Metanephros (tissue), 2 donors: ENCODE results near the gene PHPT1. TPM values are rescaled to one million over a fixed set of nuclear protein-coding genes. Genes with fewer than 3 reads are reported as not detected.

Experiments
- small RNA-seq: library from RNA; depleted of rRNA; stranded (forward); fragments of <200 nt; gene quantifications from one replicate; pipeline ENCODE3, GENCODE V24; 2014; ENCODE audit warnings: low replicate concordance
- total RNA-seq: library from RNA; depleted of rRNA; stranded (reverse); fragments of >200 nt; gene quantifications from one replicate; pipeline ENCODE4 v1.2.3, GENCODE V29; 2014

The PHPT1 gene
- 68.5 TPM for total RNA-seq

DNA sequence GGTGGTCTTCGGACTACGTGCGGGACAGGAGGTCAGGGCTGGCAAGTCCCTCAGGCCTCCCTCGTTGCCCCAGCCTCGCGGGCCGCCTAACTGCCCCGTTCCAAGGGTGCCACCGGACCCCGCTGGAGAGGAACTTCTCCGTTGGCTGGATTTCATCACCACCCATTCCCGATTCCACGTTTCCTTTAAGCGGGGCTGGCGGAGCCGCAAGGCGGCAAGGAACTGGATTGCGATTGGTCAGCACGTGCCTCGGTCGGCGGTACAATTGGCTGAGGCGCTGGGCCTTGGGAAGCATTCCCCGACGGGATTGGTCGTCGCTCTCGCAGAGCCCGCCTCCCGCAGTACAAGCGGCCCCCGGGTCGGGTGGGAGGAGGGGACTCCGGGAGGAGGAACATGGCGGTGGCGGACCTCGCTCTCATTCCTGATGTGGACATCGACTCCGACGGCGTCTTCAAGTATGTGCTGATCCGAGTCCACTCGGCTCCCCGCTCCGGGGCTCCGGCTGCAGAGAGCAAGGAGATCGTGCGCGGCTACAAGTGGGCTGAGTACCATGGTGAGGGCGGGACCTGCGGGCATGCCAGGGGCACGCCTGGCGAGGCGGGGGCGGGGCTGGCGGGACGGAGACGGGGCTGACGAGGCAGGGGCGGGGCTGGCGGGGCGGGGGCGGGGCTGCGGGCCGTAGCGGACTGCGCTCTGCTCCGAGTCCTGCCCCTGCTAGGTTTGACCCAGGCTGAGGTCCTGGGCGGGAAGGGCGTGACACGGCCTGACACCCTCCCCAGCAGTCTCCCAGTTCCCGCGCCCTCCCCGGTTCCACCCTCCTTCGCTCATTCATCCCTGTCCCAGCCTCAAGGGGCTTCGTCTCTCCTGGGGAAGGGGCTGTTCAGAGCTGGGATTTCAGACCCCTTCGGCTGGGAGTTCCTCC, at the start of gene PHPT1:
Gene PHPT1 (plus strand): TSS at position 372 of the 922 bp plus-strand sequence. CDS start 22 bp downstream, at position 394.

DNA sequence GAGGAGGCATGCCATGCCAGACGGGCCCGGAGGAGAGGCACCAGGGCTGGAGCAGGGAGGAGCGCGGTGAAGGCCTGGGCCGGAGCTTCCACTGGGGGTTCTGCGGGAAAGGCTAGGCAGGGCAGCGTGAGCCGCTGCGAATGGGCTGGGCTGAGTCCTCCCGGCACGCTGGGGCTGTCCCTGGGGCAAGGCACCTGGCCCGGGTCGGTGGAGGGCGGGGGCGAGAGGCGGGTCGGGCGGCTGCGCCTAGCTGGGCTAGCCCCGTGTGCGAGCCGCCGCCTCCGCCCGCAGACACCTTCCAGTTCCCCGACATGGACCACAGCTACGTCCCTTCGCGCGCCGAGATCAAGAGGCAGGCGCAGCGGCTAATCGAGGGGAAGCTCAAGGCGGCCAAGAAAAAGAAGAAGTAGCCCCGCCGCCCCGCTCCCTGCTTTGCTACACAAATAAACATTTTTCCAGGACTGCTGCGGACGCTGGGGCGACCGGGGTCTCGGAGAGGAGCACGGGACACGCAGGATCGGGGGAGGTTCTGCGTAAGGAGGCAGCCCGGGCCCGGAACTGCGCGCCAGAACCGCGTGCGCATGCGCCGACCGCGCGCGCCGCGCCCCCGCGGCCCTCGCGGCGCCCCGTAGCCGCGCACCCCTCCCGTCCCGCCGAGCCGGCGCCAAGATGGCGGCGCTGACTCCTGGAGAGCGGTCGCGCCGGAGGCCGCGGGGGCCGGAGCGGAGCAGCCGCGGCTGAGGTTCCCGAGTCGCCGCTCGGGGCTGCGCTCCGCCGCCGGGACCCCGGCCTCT, 41.7 kb upstream of the PHPT1 start, which contains the start of gene RABL6:
Gene RABL6 (plus strand): TSS at position 668 of the 794 bp plus-strand sequence. CDS start 249 bp downstream, outside the sequence.

DNA sequence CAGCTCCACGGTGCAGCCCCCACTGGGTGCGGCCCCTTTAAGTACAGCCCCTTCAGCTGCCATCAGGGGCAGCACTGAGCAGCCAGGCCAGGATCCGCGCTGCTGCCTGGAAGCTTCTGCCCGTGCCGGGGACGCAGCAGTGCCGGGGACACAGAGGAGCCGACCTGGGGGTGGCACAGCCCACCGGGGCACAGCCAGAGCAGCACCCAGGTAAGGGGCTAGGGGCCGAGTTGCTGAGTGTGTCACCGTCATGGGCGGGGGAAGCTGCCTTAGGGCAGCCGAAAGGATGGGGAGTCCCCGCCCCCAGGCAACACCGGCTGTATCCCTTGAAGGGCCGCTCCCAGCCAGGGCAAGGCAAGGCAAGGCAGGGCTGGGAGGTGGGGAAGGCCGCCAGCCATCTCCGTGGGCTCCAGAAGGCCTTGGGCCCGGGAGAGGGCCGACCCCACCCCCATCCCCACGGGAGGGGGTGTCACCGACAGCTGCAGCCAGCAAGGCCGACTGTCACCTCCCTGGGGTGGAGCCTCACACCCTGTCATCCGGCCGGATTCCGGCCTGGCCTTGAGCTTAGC, 6.7 kb upstream of the PHPT1 start, which contains the start of gene AJM1:
Gene AJM1 (plus strand): TSS at position 99 of the 569 bp plus-strand sequence. CDS start 1,937 bp downstream, outside the sequence.

DNA sequence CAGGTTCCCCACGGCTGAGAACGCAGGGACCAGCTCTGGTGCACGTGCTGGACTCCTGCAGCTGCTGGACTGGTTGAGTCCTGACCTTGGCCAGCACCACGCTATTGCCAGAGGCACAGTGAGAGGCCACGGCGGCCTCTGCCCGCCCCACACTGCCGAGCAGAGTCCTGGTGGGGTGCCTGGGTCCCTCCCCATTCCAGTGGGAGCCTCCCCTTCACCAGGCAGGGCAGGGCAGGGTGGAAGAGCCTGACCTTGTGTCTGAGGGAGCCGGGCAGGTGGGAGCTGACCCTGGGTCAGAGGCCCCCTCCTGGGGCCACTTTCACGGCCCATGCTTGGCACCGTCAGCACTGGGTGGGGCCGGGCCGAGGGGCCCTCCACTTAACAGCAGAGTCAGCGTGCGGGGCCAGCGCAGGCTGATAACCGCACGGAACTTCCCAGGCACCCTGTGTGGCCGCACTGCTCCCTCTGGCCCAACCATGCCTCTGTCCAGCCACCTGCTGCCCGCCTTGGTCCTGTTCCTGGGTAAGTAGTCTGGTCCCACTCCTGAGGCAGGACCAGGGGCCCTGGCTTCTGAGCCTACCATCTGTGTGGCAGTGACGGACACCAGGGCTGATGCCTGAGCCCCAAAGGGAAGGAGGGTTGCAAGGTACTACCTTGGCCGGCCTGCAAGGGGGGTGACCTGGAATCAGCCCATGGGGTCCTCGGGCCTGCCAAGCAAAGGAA, 2.9 kb downstream of the PHPT1 start, which contains the start of gene MAMDC4:
Gene MAMDC4 (plus strand): TSS at position 406 of the 723 bp plus-strand sequence. CDS start 71 bp downstream, at position 477.

DNA sequence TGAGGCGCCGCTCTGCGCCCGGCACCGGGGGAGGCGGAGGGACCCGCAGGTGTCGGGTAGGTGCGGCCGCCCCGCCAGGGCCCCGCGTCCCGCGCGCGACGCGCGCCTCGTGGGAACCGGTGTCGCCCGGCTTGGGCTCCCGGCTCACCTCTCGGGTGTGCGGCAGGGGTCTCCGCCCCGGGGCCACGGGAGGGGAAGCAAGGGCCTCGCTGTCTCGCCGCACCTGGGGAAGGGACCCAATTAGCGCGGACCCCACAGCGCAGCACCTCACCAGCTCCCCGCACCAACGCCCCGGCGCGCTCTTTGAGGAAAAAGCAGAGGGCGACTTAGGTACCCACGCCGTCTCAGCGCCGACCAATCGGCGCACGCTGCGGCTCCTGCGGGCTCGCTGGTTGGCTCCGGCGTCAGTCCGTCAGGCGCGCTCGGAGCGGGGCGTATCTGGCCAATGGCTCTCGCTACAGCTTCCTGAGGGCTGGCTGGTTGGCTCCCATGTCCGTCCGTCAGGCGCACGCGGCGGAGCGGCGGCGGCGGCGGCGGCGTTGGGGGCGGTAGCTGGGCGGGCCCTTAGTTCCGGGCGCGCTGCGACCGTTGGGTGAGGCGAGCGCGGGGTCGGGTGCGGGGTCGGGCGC, 36.9 kb downstream of the PHPT1 start, which contains the start of gene TRAF2:
Gene TRAF2 (plus strand): TSS at position 567 of the 629 bp plus-strand sequence. CDS start 12,225 bp downstream, outside the sequence.

Small RNA genes within 50 kb of the gene (small RNA-seq; reads per million reads assigned to genes)
- gene AL355987.2 (not detected), gene MIR4292 (not detected), gene MIR4479 (not detected)

Other genes with a start within 250 kb of the PHPT1 start
- 131 TPM for gene EGFL7, start 186.5 kb upstream of the PHPT1 start, total RNA-seq
- gene AGPAT2, start 162.0 kb upstream of the PHPT1 start, total RNA-seq, result 62.5 TPM
- 39.6 TPM for gene DIPK1B, start 136.8 kb upstream of the PHPT1 start, total RNA-seq
- 0.47 TPM for gene LCN10, start 106.5 kb upstream of the PHPT1 start, total RNA-seq
- not detected for gene LCN6, start 100.9 kb upstream of the PHPT1 start, total RNA-seq
- 0.82 TPM for gene LCN8, start 91.2 kb upstream of the PHPT1 start, total RNA-seq
- not detected for gene LCN15, start 84.9 kb upstream of the PHPT1 start, total RNA-seq
- 58.8 TPM for gene TMEM141, start 58.1 kb upstream of the PHPT1 start, total RNA-seq
- gene CCDC183, start 53.1 kb upstream of the PHPT1 start, total RNA-seq, result 3.1 TPM
- 44.3 TPM for gene RABL6, start 41.5 kb upstream of the PHPT1 start, total RNA-seq
- gene AJM1, start 6.9 kb upstream of the PHPT1 start, total RNA-seq, result 1.5 TPM
- 10.9 TPM for gene MAMDC4, start 2.9 kb downstream of the PHPT1 start, total RNA-seq
- gene EDF1, start 16.9 kb downstream of the PHPT1 start, total RNA-seq, result 172 TPM
- 18.9 TPM for gene TRAF2, start 37.1 kb downstream of the PHPT1 start, total RNA-seq
- gene FBXW5, start 95.3 kb downstream of the PHPT1 start, total RNA-seq, result 87.0 TPM
- not detected for gene C8G, start 95.8 kb downstream of the PHPT1 start, total RNA-seq
- 10.2 TPM for gene LCN12, start 102.9 kb downstream of the PHPT1 start, total RNA-seq
- gene PTGDS, start 128.1 kb downstream of the PHPT1 start, total RNA-seq, result 43.3 TPM
- gene LCNL1, start 133.6 kb downstream of the PHPT1 start, total RNA-seq, result 0.41 TPM
- gene PAXX, start 143.0 kb downstream of the PHPT1 start, total RNA-seq, result 28.0 TPM
- 2.5 TPM for gene CLIC3, start 147.2 kb downstream of the PHPT1 start, total RNA-seq
- gene ABCA2, start 178.8 kb downstream of the PHPT1 start, total RNA-seq, result 39.4 TPM
- 0.35 TPM for gene FUT7, start 182.7 kb downstream of the PHPT1 start, total RNA-seq
- gene NPDC1, start 196.8 kb downstream of the PHPT1 start, total RNA-seq, result 28.6 TPM
- gene ENTPD2, start 204.7 kb downstream of the PHPT1 start, total RNA-seq, result 3.6 TPM
- 7.2 TPM for gene SAPCD2, start 221.1 kb downstream of the PHPT1 start, total RNA-seq
- gene UAP1L1, start 228.1 kb downstream of the PHPT1 start, total RNA-seq, result 11.2 TPM
- gene MAN1B1, start 237.6 kb downstream of the PHPT1 start, total RNA-seq, result 54.5 TPM